Thymus (tissue), 11 donors: ENCODE measurements around the gene ALDH1L1. TPM values are rescaled to one million over a fixed set of nuclear protein-coding genes. Genes with fewer than 3 reads are reported as not detected.

Source experiments
- DNase-seq, 9 donors: peaks; one replicate each; pipeline ENCODE4 v3.0.0-alpha.2; 2013; ENCODE audit warnings: low spot score in 9 of 9, low read depth in 6 of 9, missing footprints in 1 of 9
- H3K27ac ChIP-seq, 2 donors: one replicate each; pipeline ENCODE4 v1.5.1; 2013; ENCODE audit warnings: control low read depth in 1 of 2, low read depth in 1 of 2, low read length in 1 of 2, mild to moderate bottlenecking in 1 of 2, moderate library complexity in 1 of 2
- H3K27me3 ChIP-seq, 2 donors: one replicate each; pipeline ENCODE4 v1.5.1; 2013; ENCODE audit warnings: low read length in 1 of 2; ENCODE audit not compliant: control insufficient read depth in 2 of 2, insufficient read depth in 1 of 2
- H3K36me3 ChIP-seq, 2 donors: one replicate each; pipeline ENCODE4 v1.5.1; 2013; ENCODE audit warnings: low read length in 1 of 2, mild to moderate bottlenecking in 1 of 2, moderate library complexity in 1 of 2; ENCODE audit not compliant: control insufficient read depth in 2 of 2, insufficient read depth in 2 of 2
- H3K4me1 ChIP-seq, 2 donors: one replicate each; pipeline ENCODE4 v1.5.1; 2013; ENCODE audit warnings: low read length in 2 of 2; ENCODE audit not compliant: control insufficient read depth in 2 of 2, insufficient read depth in 2 of 2
- H3K4me3 ChIP-seq, 2 donors: one replicate each; pipeline ENCODE4 v1.5.1; 2013; ENCODE audit warnings: low read length in 2 of 2, control low read depth in 1 of 2, mild to moderate bottlenecking in 1 of 2
- H3K9me3 ChIP-seq, 2 donors: one replicate each; pipeline ENCODE4 v1.5.1; 2013; ENCODE audit warnings: low read length in 1 of 2, mild to moderate bottlenecking in 1 of 2; ENCODE audit not compliant: control insufficient read depth in 2 of 2, insufficient read depth in 1 of 2
- WGBS: extraction: QIAGEN DNeasy Blood & Tissue Kit; methylation state at CpG from one replicate; pipeline ENCODE4 v1.1.7; 2013; 5-methylcytosine and 5-hydroxymethylcytosine counted together
- polyA plus RNA-seq: library from polyadenylated mRNA; stranded (reverse); fragments of 200-250 nt; gene quantifications from one replicate; pipeline ENCODE4 v1.2.3, GENCODE V29; 2013
- total RNA-seq: library from RNA; stranded (reverse); fragments of 120-200 nt; gene quantifications from one replicate; pipeline ENCODE4 v1.2.4, GENCODE V29; 2013
- donor health status: healthy.

The ALDH1L1 gene
- total and polyA plus RNA-seq, 2 donors, result 0.85 to 15.6 TPM

GRCh38 chr3:126063358-126063965 lies 116.9 kb downstream of the ALDH1L1 start:
- no peak overlapping the region for H3K4me3 ChIP-seq
- DNase-seq, result peak in 3 of 9 donors; percentile 15 to 39 (median 32)
- H3K27ac ChIP-seq, result no peak overlapping the region
- H3K9me3 ChIP-seq, result no peaks in the 10 kb centered on the region
- 84% methylated on average over 8 of the region's 8 CpGs for WGBS
- peaks cover 6 to 19% of the 10 kb centered on the region in 2 donors for H3K4me1 ChIP-seq
- H3K36me3 ChIP-seq, result peaks cover 6 to 14% of the 10 kb centered on the region in 2 donors
- H3K27me3 ChIP-seq, result no peaks in the 10 kb centered on the region

GRCh38 chr3:126061301-126062032 lies 118.9 kb downstream of the ALDH1L1 start:
- H3K36me3 ChIP-seq, result peaks cover 0 to 13% of the 10 kb centered on the region in 2 donors
- DNase-seq, result no peak
- H3K4me1 ChIP-seq, result peaks cover 6 to 19% of the 10 kb centered on the region in 2 donors
- WGBS, result 96% methylated on average over 8 of the region's 8 CpGs
- H3K27ac ChIP-seq, result no peak overlapping the region
- H3K27me3 ChIP-seq, result no peaks in the 10 kb centered on the region
- H3K4me3 ChIP-seq, result no peak overlapping the region
- H3K9me3 ChIP-seq, result no peaks in the 10 kb centered on the region

- Histone ChIP-seq H3K9me3 (no peaks in the 10 kb centered on the region), H3K27me3 (no peaks in the 10 kb centered on the region), H3K36me3 (peaks cover 0 to 18% of the 10 kb centered on the region in 2 donors), H3K27ac (no peak overlapping the region), H3K4me1 (peaks cover 6 to 19% of the 10 kb centered on the region in 2 donors), H3K4me3 (no peak overlapping the region)
- DNase-seq, result no peak
- 97% methylated on average over 7 of the region's 7 CpGs for WGBS
These were observed 119.7 kb downstream of the ALDH1L1 start for GRCh38 chr3:126060613-126061145.

GRCh38 chr3:126058666-126059065 lies 121.7 kb downstream of the ALDH1L1 start:
- H3K27ac ChIP-seq, result no peak overlapping the region
- H3K4me1 ChIP-seq, result peaks cover 4 to 9% of the 10 kb centered on the region in 2 donors
- H3K27me3 ChIP-seq, result no peaks in the 10 kb centered on the region
- no peaks in the 10 kb centered on the region for H3K9me3 ChIP-seq
- no peak for DNase-seq
- peaks cover 0 to 19% of the 10 kb centered on the region in 2 donors for H3K36me3 ChIP-seq
- H3K4me3 ChIP-seq, result no peak overlapping the region
- WGBS, result 91% methylated on average over 7 of the region's 7 CpGs

GRCh38 chr3:126057936-126058335 lies 122.5 kb downstream of the ALDH1L1 start:
- DNase-seq, result no peak
- 99% methylated on average over 13 of the region's 13 CpGs for WGBS

GRCh38 chr3:126057501-126057819 lies 122.9 kb downstream of the ALDH1L1 start:
- H3K27ac ChIP-seq, result no peak overlapping the region
- WGBS, result 92% methylated on average over 10 of the region's 10 CpGs

More at GRCh38 chr3:126057936-126058335, 122.5 kb downstream of the ALDH1L1 start:
- no peak overlapping the region for H3K27ac ChIP-seq
- peaks cover 0 to 19% of the 10 kb centered on the region in 2 donors for H3K36me3 ChIP-seq
- H3K9me3 ChIP-seq, result no peaks in the 10 kb centered on the region
- peaks cover 0 to 5% of the 10 kb centered on the region in 2 donors for H3K4me1 ChIP-seq
- no peaks in the 10 kb centered on the region for H3K27me3 ChIP-seq
- no peak overlapping the region for H3K4me3 ChIP-seq

GRCh38 chr3:126056681-126057500 lies 123.5 kb downstream of the ALDH1L1 start:
- Histone ChIP-seq H3K4me1 (peaks cover 0 to 15% of the 10 kb centered on the region in 2 donors), H3K9me3 (no peaks in the 10 kb centered on the region), H3K4me3 (no peak overlapping the region), H3K27ac (no peak overlapping the region), H3K27me3 (no peaks in the 10 kb centered on the region), H3K36me3 (peaks cover 0 to 19% of the 10 kb centered on the region in 2 donors)
- DNase-seq, result no peak
- 92% methylated on average over 14 of the region's 14 CpGs for WGBS

More at GRCh38 chr3:126057501-126057819, 122.9 kb downstream of the ALDH1L1 start:
- DNase-seq, result no peak
- peaks cover 0 to 19% of the 10 kb centered on the region in 2 donors for H3K36me3 ChIP-seq
- H3K4me1 ChIP-seq, result peaks cover 0 to 9% of the 10 kb centered on the region in 2 donors
- no peak overlapping the region for H3K4me3 ChIP-seq
- no peaks in the 10 kb centered on the region for H3K9me3 ChIP-seq
- H3K27me3 ChIP-seq, result no peaks in the 10 kb centered on the region

GRCh38 chr3:126056088-126056487 lies 124.3 kb downstream of the ALDH1L1 start:
- Histone ChIP-seq H3K36me3 (peaks cover 0 to 19% of the 10 kb centered on the region in 2 donors), H3K4me3 (no peak overlapping the region), H3K4me1 (peaks cover 0 to 17% of the 10 kb centered on the region in 2 donors), H3K27ac (no peak overlapping the region), H3K27me3 (no peaks in the 10 kb centered on the region), H3K9me3 (no peaks in the 10 kb centered on the region)
- DNase-seq, result no peak
- WGBS, result 98% methylated on average over 10 of the region's 10 CpGs
